GM18502 (cell line): Measurements from ENCODE around the gene MIB1.
A peak's percentile ranks its signal among the peaks of the same experiment; 100 is the strongest.

Source experiments
- ATAC-seq: cut with Tn5 transposase; IDR thresholded peaks from one replicate; pipeline ENCODE4 v1.9.1; 2021; ENCODE audit warnings: mild to moderate bottlenecking; ENCODE audit not compliant: unreplicated experiment, poor library complexity

The MIB1 gene

DNA sequence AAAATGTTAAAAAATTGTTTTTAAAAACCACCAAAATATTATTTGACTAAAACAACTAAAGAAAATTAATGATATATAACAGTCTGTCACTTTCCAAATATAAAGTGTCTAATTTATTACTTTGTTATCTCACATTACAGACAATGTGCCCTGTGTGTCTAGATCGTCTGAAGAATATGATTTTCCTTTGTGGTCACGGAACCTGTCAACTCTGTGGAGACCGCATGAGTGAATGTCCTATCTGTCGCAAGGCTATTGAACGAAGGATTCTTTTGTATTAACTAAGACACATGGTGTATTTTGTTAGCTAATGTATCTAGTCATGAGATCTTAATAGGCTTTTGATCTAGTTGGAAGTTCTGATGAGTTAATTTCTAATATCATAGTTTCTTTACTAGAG, 123.8 kb downstream of the MIB1 start:
- ATAC-seq: no peak

- no peak for ATAC-seq
Observed at GRCh38 chr18:21865043-21865442, 124.5 kb downstream of the MIB1 start.

DNA sequence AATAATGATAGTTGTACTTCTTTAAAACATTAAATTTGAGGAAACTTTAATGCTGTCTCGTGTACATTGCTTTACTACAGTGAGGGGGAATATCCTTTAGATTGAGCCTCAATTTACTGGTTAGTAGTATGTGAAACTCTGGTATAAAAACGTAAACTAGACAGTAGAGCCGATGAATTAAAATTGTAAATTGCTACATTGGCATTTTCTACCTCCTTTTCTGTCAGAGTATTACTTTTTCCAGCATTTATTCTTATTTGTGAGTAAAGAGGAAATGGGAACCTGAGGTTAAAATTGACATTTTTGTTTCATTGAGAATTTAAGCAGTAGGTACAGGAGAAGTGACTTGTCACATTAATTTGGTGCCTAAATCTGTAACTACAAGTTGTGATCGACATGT, 128.2 kb downstream of the MIB1 start:
- ATAC-seq: no peak

DNA sequence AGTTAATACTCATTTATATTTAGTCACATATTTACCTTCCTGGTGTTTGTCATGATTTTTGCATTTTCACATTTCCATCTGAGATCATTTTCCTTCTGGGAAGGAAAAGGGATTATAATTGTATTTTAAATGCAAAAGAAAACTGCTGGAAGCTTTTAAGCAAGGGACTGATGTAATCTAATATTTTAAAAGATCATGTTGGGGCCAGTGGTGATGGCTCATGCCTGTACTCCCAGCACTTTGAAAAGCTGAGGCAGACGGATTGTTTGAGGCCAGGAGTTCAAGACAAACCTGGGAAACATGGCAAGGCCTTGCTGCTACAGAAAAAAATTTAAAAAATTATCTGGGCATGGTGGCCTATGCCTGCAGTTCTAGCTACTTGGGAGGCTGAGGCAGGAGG, 149.0 kb downstream of the MIB1 start:
- no peak for ATAC-seq

DNA sequence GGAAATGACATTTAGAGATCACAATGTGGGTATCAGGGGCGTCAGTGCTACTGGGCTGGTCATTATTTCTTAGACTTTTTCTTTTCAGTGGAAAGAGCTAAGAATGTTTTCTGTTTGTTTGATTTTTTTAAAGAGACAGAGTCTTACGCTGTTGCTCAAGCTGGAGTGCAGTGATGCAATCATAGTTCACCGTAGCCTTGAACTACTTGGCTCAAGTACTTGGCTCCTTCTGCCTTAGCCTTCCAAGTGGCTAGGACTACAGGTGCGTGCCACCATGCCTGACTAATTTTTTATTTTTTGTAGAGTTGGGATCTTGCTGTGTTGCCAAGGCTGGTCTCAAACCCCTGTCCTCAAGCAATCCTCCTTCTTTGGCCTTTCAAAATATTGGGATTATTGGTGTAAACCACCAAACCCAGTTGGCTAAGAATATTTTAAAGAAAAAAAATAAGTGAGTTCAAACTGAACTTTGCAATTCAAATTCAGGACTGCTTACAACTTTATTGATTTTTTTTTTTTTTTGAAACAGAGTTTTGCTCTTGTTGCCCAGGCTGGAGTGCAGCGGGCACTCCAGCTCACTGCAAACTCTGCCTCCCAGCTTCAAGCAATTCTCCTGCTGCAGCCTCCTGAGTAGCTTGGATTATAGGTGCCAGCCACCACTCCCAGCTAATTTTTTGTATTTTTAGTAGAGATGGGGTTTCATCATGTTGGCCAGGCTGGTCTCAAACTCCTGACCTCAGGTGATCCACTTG, 154.2 kb downstream of the MIB1 start:
- ATAC-seq: no peak

GRCh38 chr18:21896732-21897336, 156.2 kb downstream of the MIB1 start:
- ATAC-seq: no peak

DNA sequence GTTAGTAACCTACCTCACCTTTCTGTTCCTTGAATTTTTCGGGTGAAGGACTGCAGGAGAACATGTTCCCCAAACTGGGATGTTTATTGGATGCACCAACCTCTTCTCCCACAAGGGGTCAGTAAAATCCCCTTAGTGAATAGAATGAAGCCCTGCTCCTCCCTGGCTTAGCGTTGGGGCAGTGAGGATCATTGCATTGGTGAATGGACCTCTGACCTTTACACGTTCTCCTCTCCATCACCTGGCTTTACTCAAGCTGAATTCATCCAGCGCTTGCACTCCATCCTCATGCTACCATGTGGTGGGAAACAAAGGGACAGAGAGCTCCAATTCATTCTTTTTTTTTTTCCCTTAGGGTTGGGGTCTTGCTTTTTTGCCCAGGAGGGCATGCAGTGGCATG, 157.2 kb downstream of the MIB1 start:
- peak; percentile 68 for ATAC-seq

DNA sequence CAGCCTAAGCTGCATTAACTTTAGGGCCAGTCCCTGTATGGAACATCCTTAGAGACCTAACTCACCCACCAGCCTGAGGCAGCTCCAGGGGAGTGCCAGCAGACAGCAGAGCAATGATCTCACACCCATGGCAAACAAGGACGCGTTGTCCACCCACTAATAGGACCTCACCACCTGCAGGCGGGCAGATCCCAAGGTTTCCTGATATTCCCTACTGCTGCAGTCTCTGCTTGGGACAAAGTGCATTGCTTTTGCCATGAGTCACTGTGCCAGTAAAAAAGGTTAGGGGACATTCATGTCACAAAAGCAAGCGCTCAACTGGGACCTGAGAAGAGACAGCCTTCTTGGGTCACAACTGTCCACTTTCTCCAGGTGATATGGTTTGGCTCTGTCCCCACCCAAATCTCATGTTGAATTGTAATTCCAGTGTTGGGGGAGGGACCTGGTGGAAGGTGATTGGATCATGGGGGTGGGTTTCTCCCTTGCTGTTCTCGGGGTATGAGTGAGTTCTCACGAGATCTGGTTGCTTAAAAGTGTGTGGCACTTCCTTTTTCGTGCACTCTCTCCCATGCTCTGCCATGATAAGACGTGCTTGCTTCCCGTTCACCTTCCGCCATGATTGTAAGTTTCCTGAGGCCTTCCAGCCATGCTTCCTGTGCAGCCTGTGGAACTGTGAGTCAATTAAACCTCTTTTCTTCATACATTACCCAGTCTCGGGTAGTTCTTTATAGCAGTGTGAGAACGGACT, 160.2 kb downstream of the MIB1 start:
- no peak for ATAC-seq

DNA sequence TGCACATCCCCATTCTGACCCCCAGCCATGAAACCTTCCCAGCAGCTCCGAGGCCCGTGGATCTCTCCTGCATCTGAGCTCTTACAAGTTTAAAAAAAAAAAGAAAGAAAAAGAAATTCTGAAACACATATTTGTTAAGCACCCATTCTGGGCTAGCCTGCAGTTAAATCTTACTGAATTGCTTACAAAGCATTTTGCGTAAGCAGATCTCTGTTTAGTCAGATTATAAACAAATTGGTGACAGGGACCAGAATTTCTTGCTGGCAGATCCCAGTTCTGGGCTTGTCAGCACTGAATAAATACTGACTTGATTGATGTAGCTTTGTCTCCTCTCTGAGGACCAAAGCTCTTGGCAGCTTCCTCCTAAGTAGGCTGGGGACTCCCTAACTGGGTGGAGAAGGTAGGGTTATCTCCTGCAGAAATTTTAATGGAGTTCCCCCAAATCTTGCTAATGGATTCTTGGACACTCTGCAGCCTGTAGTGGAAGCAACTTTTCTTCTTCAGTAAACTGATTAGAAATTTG, 160.9 kb downstream of the MIB1 start:
- no peak for ATAC-seq

GRCh38 chr18:21903709-21904108, 163.1 kb downstream of the MIB1 start:
- no peak for ATAC-seq

DNA sequence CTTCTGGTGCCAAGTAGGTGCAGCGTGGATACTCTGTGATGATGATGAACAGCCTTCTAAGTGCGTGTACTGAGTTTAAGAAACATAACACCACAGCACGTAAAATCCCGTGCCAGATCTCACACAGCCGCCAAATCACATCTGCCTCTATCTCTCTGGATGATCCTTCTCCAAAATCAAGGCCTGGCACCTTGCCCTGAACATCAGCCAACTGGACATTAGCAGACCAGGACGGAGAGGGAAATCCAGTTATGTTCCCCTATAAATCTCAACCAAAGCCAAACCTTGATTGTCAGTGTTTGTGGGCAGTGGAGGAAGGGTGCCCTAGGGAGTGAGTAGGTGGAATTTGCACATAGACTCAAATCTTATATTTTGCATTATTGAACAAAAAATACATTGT, 164.3 kb downstream of the MIB1 start:
- ATAC-seq: no peak

DNA sequence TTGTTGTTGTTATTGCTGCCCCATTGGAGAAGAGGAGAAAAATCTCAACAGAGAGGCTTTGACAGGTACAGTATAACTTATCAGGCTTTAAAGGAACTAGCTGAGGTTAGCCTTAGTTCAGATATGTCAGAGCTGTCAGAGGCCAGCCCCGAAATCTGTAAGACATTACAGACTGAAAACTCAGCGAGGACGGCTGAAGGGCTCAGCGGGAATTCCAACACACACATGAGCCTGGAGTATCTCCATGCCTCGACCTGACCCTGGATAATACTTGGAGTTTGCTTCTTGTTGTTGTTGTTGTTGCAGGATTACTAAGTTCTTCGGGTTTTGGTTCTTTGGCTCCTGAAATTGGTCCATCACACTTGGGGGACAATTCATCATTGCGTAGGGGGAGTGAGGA, 166.9 kb downstream of the MIB1 start:
- ATAC-seq: no peak

GRCh38 chr18:21908711-21909110, 168.1 kb downstream of the MIB1 start:
- ATAC-seq: no peak

- no peak for ATAC-seq
Observed at GRCh38 chr18:21910906-21911305, 170.3 kb downstream of the MIB1 start.

DNA sequence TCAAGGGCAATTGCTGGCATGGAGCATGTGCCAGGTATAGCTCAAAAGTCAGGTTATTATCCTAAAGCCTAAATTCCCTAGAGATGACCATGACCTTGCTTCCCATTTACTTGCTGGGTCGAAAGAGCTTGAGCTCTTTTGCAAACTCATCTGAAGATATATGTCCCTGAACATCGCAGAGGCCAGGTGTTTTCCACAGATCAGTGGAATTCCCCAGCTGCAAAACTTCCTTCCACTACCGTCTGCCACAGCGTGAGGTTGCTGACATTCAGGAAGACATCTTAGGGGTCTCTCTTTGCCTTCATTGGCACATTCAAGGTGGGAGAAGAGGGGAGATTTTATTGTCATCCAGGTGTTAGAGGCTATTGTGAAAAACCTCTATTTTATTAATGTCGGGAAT, 171.0 kb downstream of the MIB1 start:
- ATAC-seq: no peak

GRCh38 chr18:21912339-21913239, 172.0 kb downstream of the MIB1 start:
- ATAC-seq: no peak

- ATAC-seq: no peak
Observed at GRCh38 chr18:21914739-21915319, 174.2 kb downstream of the MIB1 start.

DNA sequence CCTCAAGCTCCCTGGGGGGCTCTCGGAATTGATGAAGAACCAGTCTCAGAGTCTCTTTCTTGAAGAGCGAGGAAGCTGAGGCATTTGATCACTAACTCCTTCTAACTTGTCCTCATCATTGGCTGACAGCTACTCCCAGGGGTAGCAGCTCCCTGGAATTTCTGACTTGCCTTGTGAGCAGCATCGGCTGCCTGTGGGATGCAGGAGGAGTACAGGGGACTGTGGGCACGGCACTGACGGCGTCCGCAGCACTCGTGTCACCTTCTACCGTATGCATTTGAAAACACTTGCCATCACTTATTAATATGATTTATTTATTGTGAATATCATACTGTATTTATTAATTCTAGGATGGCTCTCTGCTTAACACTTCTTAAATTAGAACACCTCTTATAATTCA, 175.0 kb downstream of the MIB1 start:
- no peak for ATAC-seq

- no peak for ATAC-seq
Observed at GRCh38 chr18:21916594-21916993, 176.0 kb downstream of the MIB1 start.

DNA sequence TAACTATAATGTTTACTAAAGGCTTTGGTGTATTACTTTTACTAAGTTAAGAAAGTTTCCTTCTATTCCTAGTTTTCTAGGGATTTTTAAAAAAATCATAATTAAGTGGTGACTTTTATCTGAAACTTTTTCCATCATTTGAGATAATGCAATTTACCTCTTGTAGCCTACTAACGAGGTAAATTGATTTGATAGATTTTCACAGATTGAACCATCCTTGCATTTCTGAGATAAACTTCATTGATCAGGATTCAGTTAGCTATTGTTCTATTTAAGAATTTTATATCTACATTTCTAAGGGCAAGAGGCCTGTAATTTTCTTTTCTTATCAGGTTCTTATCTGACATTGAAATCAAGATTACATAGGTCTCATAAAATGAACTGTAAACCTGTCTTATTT, 178.1 kb downstream of the MIB1 start:
- ATAC-seq: no peak
